GM12892 (cell line): ENCODE measurements around the gene KDM1B.

Experiments used
- POLR2A ChIP-seq: IDR thresholded peaks from 2 replicates; pipeline ENCODE4 v1.6.1; 2011; ENCODE audit warnings: low read depth, low read length, control low read depth
- POLR2AphosphoS5 ChIP-seq: IDR thresholded peaks from 2 replicates; pipeline ENCODE4 v1.6.1; 2011; ENCODE audit warnings: low read depth, low read length, control low read depth
- TAF1 ChIP-seq: IDR thresholded peaks from 2 replicates; pipeline ENCODE4 v1.6.1; 2011; ENCODE audit warnings: low read depth, mild to moderate bottlenecking, control low read depth, low read length, borderline replicate concordance

DNA sequence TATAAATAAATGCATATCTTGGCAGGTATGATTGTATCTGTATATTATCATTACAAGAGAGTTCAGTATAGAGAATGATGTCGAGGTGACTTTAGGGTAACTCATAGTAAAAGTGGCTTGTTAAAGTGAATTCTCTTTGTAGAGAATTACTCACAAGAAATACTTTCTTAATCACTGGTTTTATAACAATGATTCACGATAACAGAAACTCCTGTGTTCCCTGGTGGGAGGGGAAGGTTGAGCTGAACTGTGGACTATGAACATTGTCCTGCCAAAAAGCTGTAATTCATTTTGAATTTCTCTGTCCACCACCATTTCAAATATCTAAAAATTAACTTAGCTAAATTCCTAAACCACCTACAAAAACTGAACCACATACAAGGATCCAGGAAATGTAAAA, 8.1 kb upstream of the KDM1B start:
- no peak for TF ChIP-seq POLR2A
- no peak for TF ChIP-seq POLR2AphosphoS5
- no peak for TF ChIP-seq TAF1
